Effector CD8-positive, alpha-beta T cell (primary cell): Measurements from ENCODE around the gene HS3ST5.

ENCODE experiments used
- DNase-seq: peaks from one replicate; lab custom pipeline; 2025; lab: John Stamatoyannopoulos, UW

Gene HS3ST5

DNA sequence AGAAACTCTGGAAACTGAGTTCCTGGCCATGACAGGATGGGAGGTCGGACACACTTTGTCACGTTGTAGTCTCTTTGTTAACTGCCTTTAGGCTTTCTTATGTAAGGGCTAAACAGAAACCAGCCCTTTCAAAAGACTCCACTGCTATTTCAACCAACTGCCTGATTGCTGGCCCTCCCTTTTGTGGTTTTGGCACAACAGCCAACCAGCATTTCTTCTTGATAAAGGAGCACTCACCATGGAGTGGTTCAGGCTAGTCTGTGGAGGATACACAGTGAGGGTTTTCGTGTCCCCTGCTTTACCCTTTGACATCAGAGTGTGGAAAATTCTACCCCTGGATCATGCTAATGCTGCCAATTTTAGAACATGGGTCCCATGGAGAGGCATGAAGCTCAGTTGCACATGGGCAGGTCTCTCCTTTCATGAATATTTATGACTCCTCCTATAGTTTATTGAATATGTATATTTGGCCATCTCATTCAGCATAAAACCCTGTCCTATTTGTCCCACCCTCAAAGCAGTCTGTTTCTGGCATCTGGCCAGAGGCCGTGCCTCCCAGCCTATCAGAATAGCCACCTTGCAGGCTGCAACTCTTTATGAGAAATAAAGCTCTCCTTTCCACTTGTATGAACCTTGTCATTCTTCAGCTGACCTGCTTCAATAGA, 148.3 kb downstream of the HS3ST5 start:
- DNase-seq = no peak

DNA sequence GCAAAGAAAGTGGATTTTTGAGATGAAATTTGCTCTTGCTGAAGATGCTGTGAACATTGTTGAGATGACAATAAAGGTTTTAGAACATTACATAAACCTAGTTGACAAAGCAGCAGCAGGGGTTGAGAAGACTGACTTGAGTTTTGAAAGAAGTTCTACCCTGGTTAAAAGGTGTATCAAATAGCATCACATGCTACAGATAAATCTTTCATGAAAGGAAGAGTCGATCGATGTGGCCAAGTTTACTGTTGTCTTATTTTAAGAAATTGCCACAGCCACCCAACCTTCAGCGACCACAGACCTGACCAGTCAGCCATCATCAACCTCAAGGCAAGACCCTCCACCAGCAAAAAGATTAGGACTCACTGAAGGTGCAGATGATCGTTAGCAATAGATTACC, 155.3 kb downstream of the HS3ST5 start:
- no peak for DNase-seq

DNA sequence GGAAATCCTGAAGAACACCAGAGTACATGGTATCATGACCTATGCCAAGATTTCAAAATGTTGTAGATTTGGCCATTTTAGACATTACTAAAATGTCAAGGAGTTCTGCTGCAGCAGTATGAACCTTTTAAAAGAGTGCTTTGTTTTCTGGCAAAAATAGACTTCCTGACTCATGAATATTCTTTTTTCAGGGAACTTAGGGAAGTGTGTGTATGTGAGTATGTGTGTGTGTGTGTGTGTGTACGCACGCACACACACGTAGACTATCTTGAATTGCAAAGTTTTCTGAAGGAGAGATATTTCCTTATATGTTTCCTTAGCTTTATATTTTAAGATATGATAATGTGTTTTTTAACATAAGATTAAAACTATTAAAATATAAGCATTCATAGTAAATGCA, 161.2 kb downstream of the HS3ST5 start:
- DNase-seq = no peak

DNA sequence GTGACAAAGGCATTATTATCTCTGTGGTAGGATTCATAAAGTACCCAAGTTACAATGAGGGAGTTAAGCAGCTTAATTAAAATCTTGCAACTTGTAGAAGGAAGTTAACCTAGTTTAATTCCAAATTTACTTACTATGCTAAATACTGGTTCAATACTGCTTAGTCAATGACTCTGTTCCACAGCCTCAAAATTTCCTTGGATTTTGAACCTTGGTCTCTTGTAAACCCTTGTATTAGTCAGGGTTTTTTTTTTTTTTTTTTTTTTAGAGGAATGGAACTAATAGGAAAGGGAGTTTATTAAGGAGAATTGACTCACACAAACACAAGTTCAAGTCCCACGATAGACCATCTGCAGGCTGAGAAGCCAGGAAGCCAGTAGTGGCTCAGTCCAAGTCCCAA, 163.4 kb downstream of the HS3ST5 start:
- DNase-seq = no peak

DNA sequence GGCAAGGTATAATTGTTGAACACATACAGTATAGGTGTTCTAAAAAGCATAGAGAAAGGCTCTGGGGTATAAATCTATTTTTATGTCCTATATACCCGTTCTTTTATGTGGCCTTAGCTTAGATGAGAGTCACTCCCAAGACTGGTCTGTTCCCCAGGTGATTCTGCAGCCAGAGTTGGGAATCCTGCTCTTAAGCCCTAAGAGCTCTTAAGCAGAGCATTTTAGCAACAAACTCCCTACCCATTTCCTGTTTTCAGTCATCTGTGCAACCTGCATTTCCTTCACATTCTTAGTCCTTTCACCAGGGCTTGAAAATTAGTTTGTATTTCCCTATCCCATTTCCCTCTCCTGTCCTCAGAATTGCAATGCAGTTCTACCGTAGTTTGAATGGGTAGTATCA, 166.1 kb downstream of the HS3ST5 start:
- no peak for DNase-seq

DNA sequence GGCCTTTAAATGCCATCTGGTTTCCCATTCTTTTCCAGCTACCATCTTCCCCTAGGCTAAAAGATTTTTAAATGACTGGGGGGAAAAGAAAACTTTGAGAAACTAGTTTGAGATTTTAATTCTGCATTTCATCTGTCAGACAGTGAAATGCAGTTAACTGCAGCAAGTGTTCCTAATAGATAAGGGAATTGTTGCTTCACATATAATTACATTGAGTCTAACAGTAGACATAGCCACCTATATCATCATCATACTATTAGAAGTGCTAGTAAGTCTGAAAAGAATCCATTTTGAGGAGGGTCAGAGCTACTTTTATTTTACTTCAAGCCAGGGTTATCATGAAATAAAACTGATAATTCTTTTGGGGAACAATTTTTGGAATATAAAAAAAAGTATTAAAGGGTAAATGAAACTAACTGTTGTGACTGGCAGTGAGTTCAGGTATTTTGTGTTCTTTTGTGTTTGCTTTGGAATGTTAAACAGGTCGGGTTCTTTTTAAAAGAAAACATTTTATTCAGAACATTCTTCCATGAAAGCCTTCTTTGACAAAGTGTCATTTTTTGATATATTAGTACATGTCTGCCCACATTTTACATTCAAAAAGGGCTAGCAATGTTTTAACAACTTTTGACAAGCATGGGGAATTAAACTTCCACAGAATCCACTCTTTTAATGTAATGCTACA, 170.1 kb downstream of the HS3ST5 start:
- no peak for DNase-seq

DNA sequence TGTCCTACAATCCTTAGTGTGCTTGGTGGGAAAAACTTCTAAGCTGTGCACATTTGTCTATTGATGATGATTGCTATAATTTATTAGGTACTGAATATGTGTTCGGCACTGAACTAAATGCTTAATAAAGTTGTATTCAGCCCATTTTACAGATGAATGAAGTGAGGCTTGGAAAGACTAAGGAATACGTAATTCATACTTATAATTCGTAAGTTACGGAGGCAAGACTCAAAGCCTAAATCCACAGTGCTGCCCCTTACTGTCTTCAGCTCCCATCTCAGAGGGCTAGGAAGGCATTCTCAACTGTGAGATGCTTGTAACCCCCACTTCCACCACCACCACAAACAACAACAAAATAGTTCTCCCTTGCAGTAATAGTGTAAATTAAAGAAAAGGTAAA, 171.3 kb downstream of the HS3ST5 start:
- no peak for DNase-seq

DNA sequence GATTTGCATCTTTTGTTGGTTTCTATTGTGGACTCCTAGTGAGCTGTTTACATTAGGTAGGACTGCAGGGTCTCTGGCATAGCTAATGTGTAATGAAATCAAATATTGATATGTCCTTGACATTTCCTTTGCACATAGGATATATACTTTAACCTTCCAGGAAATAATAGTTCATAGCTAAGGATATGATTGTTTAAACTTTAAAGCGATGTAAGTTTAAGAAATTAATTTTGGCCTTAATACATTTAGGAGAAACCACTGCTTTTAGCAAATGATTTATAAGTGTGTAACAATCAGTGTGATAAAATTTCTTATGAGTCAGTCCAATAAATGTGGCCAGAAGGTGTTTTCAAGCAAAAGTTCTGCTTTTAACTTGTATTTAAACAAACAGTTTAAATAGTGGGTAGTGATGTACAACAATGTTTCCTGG, 171.8 kb downstream of the HS3ST5 start:
- DNase-seq = no peak

DNA sequence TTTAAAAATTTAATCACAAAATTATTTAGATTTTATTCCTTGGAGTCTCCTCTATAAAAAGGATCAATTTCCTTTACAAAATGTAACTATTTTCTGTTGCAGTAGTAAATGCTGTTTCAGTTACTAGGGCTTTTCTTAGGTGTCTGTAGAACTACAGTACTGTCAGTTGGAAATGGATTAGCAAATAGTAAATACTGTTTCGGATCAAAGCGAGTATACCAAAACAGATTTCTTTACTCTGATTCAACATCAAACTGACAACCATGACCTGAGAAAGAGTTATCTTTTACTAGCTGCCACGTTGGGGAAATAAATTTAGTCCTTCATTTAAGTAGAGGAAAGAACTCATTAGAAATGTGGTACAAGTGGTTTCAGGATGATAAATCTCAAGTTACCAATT, 172.5 kb downstream of the HS3ST5 start:
- no peak for DNase-seq

DNA sequence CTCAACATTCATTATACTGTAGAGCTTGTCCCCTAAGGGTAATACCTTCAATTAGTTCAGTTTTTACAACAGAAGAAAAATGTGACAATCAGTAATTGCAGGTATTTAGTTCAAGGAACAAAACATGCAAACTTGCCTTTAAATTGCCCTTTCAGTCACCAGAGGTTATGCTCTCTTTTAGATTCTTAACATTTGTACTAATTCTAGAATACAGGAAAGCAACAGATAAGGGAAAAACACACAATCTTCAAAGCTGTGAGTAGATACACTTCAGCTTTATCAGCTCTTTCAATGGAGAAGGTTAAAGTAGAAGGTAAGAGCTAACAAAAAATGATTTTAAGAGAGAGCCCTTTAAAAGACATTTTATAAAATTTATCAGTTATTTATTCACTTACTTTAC, 173.1 kb downstream of the HS3ST5 start:
- DNase-seq = no peak

DNA sequence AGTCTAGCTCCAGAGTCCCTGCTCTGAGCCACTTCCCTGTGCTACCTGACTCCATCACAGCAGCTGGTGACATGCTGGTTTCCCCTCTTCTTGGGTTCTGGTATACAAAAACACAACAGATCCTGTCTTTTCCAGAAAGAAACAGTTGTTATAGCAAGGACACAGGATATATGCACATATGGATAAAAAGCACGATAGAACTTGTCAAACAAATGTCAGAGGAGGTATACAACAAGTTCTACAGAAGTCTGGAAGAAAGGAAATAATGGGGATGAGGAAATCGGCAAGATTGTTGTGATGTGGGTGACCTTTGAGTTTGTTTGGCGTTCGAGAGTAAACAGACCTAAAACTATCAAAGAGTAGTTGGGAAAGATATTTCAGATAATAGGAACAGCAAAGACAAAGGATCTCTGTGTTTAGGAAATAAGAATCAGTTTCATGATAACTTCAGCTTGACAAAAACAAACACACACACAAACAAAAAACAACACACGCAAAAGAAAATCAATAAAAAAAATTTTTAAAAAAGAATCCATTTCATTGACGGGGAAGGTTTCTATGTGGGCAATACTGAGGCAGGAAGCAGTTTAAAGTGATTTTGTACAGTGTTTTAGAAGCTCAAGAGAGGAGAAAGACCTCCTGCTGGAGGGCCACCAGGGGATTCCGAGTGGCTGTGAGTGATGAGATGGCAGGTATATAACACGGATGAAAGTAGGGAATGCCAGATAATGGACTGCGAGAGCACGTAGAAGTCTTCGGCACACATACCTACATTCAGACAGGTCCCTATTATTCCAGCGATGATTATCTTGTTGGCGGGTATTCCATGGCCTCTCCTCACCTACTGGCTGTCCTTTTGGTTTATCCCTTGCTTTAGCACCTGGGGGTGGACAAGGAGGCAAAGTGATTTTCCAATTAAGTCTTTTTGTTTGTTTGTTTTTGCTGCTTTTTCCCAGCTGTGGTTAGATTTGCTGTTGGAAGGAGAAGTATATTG, 174.9 kb downstream of the HS3ST5 start:
- DNase-seq = no peak

DNA sequence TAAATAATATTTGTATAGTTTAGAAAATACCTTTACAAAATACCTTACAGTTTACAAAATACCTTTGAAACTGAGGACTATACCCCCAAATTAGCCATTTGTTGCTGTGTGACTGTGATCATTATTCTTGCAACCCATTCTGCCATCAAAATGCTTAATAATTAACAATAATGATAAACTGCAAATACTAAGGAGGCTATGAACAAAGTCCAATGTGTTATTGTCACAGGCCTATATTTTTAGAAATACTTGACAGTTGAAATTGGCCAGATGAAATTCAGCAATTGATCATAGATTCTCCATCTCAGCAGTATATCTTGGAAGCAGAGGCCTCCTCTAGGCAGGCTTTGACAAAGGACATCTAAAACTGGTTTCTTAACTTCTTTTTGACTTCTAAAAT, 178.6 kb downstream of the HS3ST5 start:
- DNase-seq = no peak

DNA sequence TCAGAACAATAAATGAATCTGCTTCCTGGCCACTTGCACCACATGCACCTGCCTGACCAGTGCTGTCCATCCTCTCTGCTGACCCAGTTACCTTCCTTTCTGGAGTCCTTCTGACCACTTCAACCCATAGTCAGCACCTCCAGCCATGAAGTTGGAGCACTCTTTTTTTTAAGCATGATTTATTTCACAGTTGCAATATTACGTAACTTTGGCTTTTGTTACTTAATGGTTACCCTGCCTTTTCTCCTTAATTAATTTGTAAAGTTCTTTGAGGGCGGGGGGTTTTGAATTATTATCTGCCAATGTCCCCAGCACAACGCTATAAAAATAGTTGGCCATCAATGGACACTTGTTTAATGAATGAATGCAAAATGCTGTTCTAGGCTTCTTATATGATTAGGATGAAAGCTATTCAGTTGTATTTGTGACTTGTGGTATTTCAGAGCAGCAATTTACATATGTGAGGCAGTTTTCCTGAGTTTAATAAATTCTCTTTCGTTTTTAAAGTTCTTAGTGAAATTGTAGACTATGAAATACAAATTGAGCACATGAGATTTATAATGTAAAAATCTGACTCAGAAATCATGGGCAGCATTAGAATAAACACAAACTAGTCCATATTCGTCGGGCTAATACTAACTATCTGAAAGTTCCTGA, 180.0 kb downstream of the HS3ST5 start:
- DNase-seq = no peak

DNA sequence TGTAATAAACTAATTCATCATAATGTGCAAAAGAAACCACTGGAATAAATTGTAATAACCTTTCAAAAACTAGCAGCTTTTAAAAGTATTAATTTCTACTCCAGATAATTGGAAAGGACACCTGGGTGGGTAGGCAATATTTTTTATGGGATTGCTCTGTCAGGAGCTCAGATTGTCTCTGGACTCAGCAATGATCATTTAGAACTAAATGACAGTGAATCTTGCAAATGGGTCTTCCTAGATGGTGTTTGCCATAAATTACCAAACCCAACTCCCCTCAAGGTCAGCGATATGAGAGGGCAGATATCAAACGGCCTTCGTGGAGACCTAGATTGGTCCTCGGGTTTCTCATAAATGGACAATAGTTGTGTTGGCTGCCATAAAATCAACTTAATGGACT, 181.9 kb downstream of the HS3ST5 start:
- no peak for DNase-seq

DNA sequence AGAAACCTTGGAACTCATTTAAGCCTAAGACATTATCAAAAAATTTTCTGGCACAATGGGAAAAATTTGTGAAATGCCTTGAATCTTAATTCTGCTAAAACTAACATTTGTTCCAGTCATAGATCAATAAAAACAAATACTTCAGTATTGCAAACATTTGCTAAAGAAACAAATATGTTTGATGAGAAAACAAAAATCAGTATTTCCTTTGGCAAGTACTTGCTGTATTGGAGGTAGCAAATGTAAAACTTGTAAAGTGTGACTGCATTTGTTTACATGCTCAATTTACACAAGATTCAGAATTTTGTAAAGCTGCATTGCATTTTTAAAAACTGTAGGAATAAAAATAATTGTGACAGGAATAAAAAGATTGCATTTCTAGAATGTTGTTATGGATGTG, 183.1 kb downstream of the HS3ST5 start:
- no peak for DNase-seq

DNA sequence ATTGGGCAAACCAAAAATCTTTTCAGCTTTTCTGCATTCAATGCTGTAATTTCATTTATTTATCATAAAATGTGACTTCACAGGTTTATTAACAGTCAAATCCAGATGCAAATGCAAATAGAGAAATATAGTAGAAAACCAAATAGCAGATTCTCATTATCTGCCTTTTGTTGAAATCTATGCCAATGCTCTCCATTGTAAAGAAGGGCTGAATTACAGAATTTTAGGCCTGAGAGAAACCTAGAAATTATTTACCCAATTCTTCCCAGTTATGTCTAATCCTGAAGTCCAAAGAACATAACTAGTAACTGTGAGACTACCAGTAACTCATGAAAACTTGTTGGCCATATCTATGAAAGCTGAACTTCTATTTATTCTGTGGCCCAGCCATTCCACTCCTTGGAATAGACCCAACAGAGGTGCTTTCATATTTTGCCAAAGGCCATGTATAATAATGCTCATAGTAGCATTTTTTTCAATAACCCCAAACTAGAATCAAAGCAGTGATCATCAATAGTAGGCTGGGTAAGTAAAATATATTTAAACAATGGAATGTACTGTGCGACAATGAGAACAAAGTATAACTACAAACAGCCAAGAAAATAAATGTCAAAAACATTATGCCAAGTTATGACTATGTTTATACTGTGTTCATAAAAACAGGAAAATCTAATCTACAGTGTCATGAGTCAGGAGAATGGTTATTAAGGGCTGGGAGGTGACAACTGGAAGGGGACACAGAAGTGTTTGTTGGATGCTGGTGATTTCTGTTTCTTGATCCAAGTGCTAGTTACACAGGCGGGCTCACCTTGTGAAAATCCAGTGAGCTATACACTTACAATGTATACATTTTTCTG, 183.8 kb downstream of the HS3ST5 start:
- no peak for DNase-seq

DNA sequence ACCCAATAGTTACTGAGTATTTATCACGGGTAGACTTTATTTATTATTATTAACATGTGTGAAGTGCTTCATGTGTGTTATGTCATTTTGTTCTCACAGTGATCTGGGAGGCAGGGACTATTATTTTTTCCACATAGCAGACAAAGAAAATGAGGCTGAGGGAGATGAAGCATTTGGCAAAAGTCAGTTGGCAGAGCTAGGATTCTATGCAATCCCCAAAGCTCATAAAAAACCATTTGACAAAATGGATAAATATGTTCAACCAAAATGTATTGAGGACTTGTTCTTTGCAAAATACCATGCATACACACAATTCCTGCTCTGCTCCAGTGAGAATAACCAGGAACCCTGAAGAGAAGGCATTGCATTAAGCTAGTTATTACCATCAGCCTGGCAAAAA, 184.4 kb downstream of the HS3ST5 start:
- no peak for DNase-seq

DNA sequence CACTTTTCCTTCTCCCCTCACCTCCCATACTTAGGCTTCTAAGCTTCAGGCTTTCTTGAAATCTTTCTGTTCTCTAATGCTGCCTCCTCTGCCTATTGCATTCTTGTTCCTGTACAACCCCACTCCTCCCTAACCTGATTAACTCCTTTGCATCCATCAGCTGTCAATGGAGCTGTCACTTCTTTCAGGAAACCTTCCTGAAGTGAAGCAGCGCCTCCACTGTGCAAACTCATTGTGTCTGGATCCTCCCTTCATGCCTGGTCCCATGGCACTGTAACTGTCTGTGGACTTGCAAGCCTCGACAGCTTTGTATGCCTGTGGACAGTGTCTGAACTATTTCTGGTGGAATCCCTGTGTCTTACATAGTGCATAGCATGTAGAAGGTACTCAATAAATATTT, 185.0 kb downstream of the HS3ST5 start:
- DNase-seq = no peak

DNA sequence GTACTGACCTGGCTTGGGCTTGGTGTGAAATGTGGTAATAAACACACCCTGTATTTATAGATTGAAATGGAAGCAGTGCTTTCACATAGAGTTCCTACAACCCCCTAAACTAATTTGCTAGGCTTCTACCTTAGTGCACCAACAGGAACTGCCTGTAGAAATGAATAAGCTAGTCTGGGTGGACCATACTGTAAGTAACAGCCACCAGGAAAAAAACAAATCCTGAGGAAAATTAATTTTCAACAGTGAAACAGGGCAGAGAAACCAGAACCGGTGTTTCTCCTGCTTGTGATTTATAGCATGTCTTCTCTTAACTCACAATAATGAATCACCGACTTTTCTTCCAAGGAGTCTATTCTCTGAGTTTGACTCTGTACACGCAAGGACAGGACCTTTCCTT, 187.1 kb downstream of the HS3ST5 start:
- DNase-seq = no peak

DNA sequence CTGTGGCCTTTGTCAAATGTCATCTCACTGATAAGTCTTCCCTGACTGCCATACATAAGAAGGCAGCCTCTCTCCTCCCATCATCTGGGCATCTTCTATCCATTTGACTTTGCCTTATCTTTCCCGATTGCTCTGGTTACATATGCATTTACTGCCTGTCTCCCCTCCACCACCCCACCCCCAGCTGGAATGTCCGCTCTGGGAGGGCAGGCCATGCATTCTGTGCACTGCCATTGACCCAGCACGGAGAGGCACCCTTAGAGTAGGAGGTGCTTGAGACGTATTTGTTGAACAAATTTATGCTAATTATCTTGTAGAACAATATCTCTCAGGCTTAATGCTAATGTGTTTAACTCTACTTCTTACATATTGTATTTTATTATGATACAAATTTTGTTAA, 188.0 kb downstream of the HS3ST5 start:
- no peak for DNase-seq

DNA sequence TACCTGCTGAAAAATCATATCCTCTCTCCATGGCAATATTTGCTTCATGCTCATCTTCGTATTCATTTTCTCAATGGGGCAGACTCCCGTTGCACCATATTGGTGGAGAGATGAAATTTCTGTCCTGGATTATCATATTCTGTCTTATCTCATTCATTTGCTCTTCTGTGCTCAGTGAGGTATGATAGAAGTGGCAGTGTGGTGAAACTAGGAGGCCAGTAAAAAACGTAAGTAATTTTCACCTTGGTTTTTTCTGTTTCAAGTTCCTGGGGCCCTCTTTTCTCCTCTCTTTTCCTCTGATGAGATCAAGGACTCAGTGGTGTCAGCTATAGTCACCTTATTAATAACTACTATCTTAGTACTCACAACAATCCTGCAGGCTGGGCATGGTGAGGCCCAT, 189.4 kb downstream of the HS3ST5 start:
- DNase-seq = no peak
